HG02973 (cell line): Measurements from ENCODE around the gene NLGN2.
"Not testable (repeated sequence)": the region's sequence is repeated elsewhere in the genome, so short reads cannot be mapped to it uniquely, and the experiment has no call there.

Experiments used
- ATAC-seq: cut with Tn5 transposase; IDR thresholded peaks from one replicate; pipeline ENCODE4 v1.9.1; 2021; ENCODE audit warnings: moderate library complexity; ENCODE audit not compliant: unreplicated experiment

NLGN2 gene

GRCh38 chr17:7407485-7408251 lies at the start of gene NLGN2:
TSS of gene NLGN2 (plus strand) at chr17:7407845. CDS start at chr17:7408256, 411 bp downstream.
- no peak for ATAC-seq

GRCh38 chr17:7361906-7362305 lies 45.7 kb upstream of the NLGN2 start:
- ATAC-seq: no peak

GRCh38 chr17:7363311-7363710 lies 44.3 kb upstream of the NLGN2 start:
- ATAC-seq: no peak

GRCh38 chr17:7365963-7366362 lies 41.7 kb upstream of the NLGN2 start:
- not testable (repeated sequence) for ATAC-seq

GRCh38 chr17:7367083-7367482 lies 40.6 kb upstream of the NLGN2 start:
- no peak for ATAC-seq

- ATAC-seq: no peak
These were observed 39.6 kb upstream of the NLGN2 start for GRCh38 chr17:7367918-7368598.

- ATAC-seq: not testable (repeated sequence)
These were observed 39.0 kb upstream of the NLGN2 start for GRCh38 chr17:7368599-7368994.

- ATAC-seq: no peak
These were observed 37.8 kb upstream of the NLGN2 start for GRCh38 chr17:7369825-7370224.

GRCh38 chr17:7370853-7371252 lies 36.8 kb upstream of the NLGN2 start:
- no peak for ATAC-seq

GRCh38 chr17:7374353-7374752 lies 33.3 kb upstream of the NLGN2 start:
- ATAC-seq: no peak

GRCh38 chr17:7379134-7379533 lies 28.5 kb upstream of the NLGN2 start:
- ATAC-seq: no peak

GRCh38 chr17:7380321-7380720 lies 27.3 kb upstream of the NLGN2 start:
- ATAC-seq: no peak

- ATAC-seq: no peak
These were observed 26.6 kb upstream of the NLGN2 start, which contains the start of gene TNK1 for GRCh38 chr17:7380855-7381683. TSS of gene TNK1 (plus strand) at chr17:7381089. CDS start at chr17:7382927, 1,838 bp downstream.

- ATAC-seq: no peak
These were observed 24.7 kb upstream of the NLGN2 start for GRCh38 chr17:7382901-7383300.

- ATAC-seq: no peak
These were observed 24.3 kb upstream of the NLGN2 start for GRCh38 chr17:7383371-7383741.

GRCh38 chr17:7383742-7384488 lies 23.7 kb upstream of the NLGN2 start:
- ATAC-seq: no peak

- no peak for ATAC-seq
These were observed 23.1 kb upstream of the NLGN2 start for GRCh38 chr17:7384489-7385081.

- ATAC-seq: no peak
These were observed 18.8 kb upstream of the NLGN2 start for GRCh38 chr17:7388856-7389255.

- ATAC-seq: no peak
These were observed 17.4 kb upstream of the NLGN2 start for GRCh38 chr17:7389924-7390910.
